Subcutaneous abdominal adipose tissue (tissue), 5 donors: ENCODE data around the gene ZNF584.
"Not testable (repeated sequence)": the region's sequence is repeated elsewhere in the genome, so short reads cannot be mapped to it uniquely, and the experiment has no call there.

ENCODE experiments used
- H3K27ac ChIP-seq: one replicate; pipeline ENCODE4 v1.7.0; 2013; ENCODE audit warnings: low read depth, mild to moderate bottlenecking, inconsistent platforms, low read length, moderate library complexity
- H3K27me3 ChIP-seq, 5 donors: one replicate each; pipeline ENCODE4 v1.7.0; 2013; ENCODE audit warnings: low read length in 5 of 5, inconsistent platforms in 1 of 5; ENCODE audit not compliant: control insufficient read depth in 5 of 5, insufficient read depth in 4 of 5
- H3K36me3 ChIP-seq, 5 donors: one replicate each; pipeline ENCODE4 v1.7.0; 2013; ENCODE audit warnings: low read length in 5 of 5; ENCODE audit not compliant: control insufficient read depth in 5 of 5, insufficient read depth in 5 of 5
- H3K4me1 ChIP-seq, 5 donors: one replicate each; pipeline ENCODE4 v1.7.0; 2013; ENCODE audit warnings: low read length in 5 of 5, mild to moderate bottlenecking in 3 of 5, moderate library complexity in 1 of 5; ENCODE audit not compliant: control insufficient read depth in 5 of 5, insufficient read depth in 5 of 5
- H3K4me3 ChIP-seq, 5 donors: one replicate each; pipeline ENCODE4 v1.7.0; 2013; ENCODE audit warnings: low read length in 5 of 5, low read depth in 1 of 5
- H3K9ac ChIP-seq, 5 donors: one replicate each; pipeline ENCODE4 v1.7.0; 2013; ENCODE audit warnings: low read length in 5 of 5, mild to moderate bottlenecking in 4 of 5, moderate library complexity in 3 of 5
- H3K9me3 ChIP-seq, 5 donors: one replicate each; pipeline ENCODE4 v1.7.0; 2013; ENCODE audit warnings: low read length in 5 of 5; ENCODE audit not compliant: control insufficient read depth in 5 of 5
- donor health status: healthy.
- donor health status: healthy.
- donor health status: healthy.
- donor health status: healthy.
- donor health status: healthy.

ZNF584 gene

DNA sequence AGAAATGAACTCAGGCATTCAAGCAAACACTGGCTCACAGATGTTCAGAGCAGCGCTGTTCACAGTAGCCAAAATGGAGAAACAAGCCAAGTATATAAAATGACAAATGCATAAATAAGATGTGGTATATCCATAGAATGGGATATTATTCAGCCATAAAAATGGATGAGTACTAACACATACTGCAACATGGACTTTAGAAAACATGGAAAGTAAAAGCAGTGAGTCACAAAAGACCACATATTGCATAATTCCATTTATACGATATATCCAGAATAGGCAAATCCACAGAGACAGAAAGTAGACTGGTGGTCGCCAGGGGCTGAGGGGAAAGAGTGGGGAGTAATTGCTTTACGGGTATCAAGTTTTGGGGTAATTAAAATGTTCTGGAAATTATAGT, 34.2 kb upstream of the ZNF584 start:
- Histone ChIP-seq H3K9me3 (no peaks in the 10 kb centered on the region), H3K27ac (no peak overlapping the region), H3K4me3 (no peak overlapping the region), H3K9ac (no peak overlapping the region), H3K36me3 (no peaks in the 10 kb centered on the region), H3K4me1 (peaks cover 0 to 4% (median 0%) of the 10 kb centered on the region in 5 donors), H3K27me3 (no peaks in the 10 kb centered on the region)

DNA sequence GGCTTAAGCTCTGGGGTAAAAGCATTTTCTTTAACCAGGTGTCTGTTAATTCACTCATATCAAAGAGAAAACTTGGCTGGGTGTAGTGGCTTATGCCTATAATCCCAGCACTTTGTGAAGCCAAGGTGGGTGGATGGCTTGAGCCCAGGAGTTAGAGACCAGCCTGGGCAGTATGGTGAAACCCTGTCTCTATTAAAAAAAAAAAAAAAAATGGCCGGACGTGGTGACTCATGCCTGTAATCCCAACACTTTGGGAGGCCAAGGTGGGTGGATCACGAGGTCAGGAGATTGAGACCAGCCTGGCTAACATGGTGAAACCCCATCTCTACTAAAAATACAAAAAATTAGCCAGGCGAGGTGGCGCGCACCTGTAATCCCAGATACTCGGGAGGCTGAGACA, 31.7 kb upstream of the ZNF584 start:
- not testable (repeated sequence) for H3K27me3 ChIP-seq, H3K27ac ChIP-seq, H3K4me3 ChIP-seq, H3K9ac ChIP-seq, H3K9me3 ChIP-seq, H3K36me3 ChIP-seq
- H3K4me1 ChIP-seq: peaks cover 7 to 24% (median 19%) of the 10 kb centered on the region in 5 donors

DNA sequence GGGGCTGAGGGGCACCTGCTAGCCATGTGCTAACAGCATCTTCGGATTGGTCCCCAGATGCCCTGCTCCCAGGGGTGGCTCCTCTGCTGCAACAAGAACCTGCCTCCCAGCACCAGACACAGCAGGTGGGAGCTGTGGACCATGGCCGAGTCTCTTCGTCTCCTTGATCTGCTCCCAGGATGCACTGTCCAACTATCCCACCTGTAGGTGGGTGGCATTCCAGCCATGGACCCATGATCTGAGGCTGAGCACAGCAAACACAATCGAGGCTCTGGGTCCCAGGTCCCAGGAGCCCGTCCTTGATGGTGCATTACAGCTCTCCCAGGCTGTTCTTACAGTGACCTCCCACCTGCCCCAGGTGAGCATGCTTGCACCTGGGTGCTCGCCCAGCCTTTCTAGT, 29.2 kb upstream of the ZNF584 start:
- Histone ChIP-seq H3K4me1 (peaks cover 7 to 26% (median 24%) of the 10 kb centered on the region in 5 donors), H3K36me3 (no peaks in the 10 kb centered on the region), H3K9ac (no peak overlapping the region), H3K9me3 (no peaks in the 10 kb centered on the region), H3K4me3 (no peak overlapping the region), H3K27ac (no peak overlapping the region), H3K27me3 (no peaks in the 10 kb centered on the region)

DNA sequence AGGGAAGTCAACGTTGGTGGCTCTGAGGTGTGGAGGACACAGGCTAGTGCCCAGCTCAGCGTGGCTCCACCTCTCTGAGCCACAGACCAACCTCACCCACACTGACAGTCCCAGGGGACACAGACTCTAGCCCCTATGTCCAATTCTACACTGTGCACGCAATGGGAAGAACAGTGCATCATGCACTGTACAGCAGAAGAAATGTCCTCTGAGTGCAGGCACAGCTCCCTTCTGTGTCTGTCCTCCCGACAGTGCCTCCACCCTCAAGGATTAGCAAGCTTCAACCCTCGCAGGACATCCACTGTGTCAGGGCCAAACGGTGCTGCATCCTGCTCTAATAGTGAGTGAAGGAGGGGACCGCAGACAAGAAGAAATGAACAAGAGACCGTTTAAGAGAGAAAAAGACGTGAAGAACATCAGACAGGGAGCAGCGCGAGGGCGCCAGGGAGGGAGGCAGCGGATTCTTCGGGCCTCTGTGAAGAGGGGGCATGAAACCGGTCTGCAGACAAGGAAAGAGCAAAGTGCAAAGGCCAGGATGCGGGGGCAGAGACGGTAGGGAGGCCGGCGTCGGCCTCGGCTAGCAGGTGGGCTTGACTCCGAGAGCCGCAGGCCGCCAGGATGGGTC, 28.3 kb upstream of the ZNF584 start:
- H3K9me3 ChIP-seq: no peaks in the 10 kb centered on the region
- peak overlapping the region; percentile 3 to 89 (median 78) for H3K9ac ChIP-seq
- peak overlapping the region; percentile 85 for H3K27ac ChIP-seq
- no peaks in the 10 kb centered on the region for H3K36me3 ChIP-seq
- H3K27me3 ChIP-seq: no peaks in the 10 kb centered on the region
- peaks cover 7 to 26% (median 24%) of the 10 kb centered on the region in 5 donors for H3K4me1 ChIP-seq
- H3K4me3 ChIP-seq: peak overlapping the region; percentile 76 to 89 (median 83)

DNA sequence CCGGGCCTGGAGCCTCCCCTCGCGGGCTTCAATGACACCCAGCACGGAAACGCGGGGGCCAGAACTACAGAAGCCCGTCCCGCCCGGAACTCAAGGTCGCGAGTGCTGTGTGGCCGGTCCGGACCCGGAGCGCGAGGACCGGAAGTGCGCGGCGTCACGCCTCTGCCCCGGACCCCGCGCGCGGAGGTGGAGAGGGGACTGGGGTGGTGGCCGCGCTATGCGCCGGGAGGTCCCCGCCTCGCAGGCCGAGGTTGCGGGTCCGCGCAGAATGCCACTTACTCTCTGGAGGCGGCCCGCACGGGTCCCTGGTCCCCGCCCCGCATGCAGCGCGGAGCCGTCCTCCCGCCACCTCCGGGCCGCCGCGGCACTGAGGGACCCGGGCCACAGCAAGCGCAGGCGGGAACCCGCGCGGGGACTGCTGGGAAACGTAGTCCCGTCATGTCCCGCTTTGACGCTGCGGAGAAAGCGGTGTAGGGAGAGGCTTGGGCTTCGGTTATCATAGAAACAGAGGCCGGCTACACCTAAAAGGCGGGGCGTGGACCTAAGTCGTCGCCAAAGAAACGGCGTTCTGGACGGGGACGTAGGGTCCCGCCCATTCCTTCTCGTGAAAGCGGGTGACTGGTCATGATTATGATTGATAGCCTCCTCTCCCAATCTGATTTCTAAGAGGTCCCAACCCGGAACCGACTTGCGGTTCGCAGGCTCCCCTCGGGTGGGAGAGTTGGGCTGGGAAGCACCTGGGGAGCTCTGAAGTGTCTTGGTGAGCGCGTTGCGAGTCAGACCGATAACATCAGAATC, 27.6 kb upstream of the ZNF584 start, which contains the start of gene ZNF837:
Gene ZNF837, minus strand, starts transcription at position 369 of the 798 bp plus-strand sequence. CDS start 11,698 bp downstream, outside the sequence.
- H3K27ac ChIP-seq: peak within 1 kb of the TSS; percentile 85
- H3K9ac ChIP-seq: peak within 1 kb of the TSS; percentile 3 to 89 (median 78)
- H3K9me3 ChIP-seq: no peaks in the 10 kb centered on the region

DNA sequence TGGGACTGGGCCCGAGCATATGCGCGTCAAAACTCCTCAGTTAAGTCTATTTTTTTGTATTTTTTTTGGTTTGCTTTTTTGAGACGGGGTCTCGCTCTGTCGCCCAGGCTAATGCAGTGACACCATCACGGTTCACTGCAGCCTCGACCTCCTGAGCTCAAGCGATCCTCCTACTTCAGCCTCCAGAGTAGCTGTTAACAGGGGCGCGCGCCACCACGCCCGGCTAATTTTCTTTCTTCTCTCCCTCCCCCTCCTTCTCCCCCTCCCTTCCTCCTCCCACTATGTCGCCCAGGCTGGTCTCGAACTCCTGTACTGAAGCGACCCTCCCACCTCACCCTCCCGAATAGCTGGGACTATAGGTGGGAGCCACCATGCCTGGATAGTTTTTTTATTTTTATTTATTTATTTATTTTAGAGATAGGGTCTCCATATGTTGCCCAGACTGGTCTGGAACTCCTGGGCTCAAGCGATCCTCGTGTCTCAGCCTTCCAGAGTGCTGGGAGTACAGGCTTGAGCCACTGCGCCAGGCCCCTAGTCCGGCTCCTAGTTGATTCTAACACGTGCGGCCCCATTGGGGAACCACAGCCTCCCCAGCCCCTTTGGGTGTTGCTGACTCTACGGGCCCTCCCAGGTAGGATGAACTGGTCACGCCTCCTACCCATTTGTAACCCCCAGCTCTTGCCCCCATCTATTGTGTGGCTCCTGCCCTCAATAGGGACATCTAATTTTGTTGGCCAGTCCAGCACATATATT, 26.8 kb upstream of the ZNF584 start:
- peaks cover 11 to 40% (median 38%) of the 10 kb centered on the region in 5 donors for H3K4me1 ChIP-seq
- H3K36me3 ChIP-seq: no peaks in the 10 kb centered on the region
- peak overlapping the region; percentile 85 for H3K27ac ChIP-seq
- no peaks in the 10 kb centered on the region for H3K27me3 ChIP-seq
- H3K9ac ChIP-seq: peak overlapping the region in 4 of 5 donors; percentile 46 to 89 (median 71)
- H3K4me3 ChIP-seq: peak overlapping the region; percentile 76 to 91 (median 83)
- no peaks in the 10 kb centered on the region for H3K9me3 ChIP-seq

More for the DNA sequence above, 27.6 kb upstream of the ZNF584 start, which contains the start of gene ZNF837:
- H3K27me3 ChIP-seq: no peaks in the 10 kb centered on the region
- H3K36me3 ChIP-seq: no peaks in the 10 kb centered on the region
- H3K4me3 ChIP-seq: peak within 1 kb of the TSS; percentile 76 to 91 (median 83)
- H3K4me1 ChIP-seq: peaks cover 9 to 32% (median 30%) of the 10 kb centered on the region in 5 donors

DNA sequence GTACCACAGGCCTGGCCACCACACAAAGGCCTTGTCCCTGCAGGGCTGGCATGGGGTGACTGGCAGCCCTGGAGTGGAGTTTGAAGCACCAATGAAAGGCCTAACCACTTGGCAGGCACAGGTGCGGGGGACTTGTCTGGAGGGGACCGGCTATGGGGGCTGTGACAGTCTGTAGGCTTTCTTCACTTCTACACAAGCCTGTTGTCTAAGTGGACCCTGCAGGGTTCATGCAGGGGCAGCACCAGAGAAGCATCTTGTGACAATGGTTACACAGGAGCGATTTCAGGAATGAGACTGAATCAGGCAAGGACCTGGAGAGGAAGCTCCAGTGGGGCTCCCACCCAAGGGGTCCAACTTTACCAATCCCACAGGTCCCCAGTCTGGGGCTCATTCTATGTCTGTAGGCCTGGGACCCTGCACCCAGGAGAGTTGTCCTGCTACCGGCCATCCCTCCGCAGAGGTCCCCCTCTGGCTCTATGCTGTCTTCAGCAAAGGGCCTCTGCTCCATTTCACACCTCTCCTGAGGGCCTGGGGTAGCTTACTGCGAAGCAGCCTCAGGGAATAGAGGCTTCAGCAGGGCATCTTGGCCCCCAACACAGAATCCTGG, 25.3 kb upstream of the ZNF584 start:
- H3K27ac ChIP-seq: no peak overlapping the region
- peaks cover 0 to 2% (median under 1%) of the 10 kb centered on the region in 5 donors for H3K36me3 ChIP-seq
- H3K4me3 ChIP-seq: no peak overlapping the region
- H3K9me3 ChIP-seq: no peaks in the 10 kb centered on the region
- no peak overlapping the region for H3K9ac ChIP-seq
- H3K27me3 ChIP-seq: no peaks in the 10 kb centered on the region
- peaks cover 16 to 52% (median 46%) of the 10 kb centered on the region in 5 donors for H3K4me1 ChIP-seq

DNA sequence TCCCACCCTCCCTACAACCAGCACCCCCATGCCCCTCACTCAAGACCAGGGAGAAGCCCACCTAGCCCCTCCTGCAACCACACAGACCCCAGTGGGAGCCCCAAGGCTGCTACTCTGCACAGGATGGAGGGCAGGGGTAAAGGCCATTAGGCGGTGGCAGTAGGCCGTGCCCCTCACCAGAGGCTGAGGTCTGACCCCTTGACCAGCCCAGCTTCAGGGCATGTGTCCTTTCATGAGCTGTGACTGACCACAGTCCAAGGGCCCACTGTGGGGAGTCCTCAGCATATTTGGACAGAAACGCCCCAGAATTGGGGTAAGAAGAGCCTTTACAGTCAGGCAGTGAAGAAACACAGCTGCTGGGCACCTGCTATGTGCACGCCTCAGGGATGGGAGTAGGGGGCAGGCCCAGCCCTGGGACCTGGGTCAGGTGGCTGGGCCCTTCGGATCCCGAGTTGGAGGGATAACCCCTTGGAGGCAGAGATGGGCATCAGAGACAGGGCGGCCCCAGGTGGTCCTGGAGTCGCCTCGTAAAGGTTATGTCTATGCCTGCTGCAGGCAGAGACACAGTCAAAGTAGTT, 23.0 kb upstream of the ZNF584 start:
- Histone ChIP-seq H3K27me3 (no peaks in the 10 kb centered on the region), H3K4me3 (peak overlapping the region; percentile 69 to 87 (median 77)), H3K27ac (peak overlapping the region; percentile 92), H3K4me1 (peaks cover 9 to 45% (median 38%) of the 10 kb centered on the region in 5 donors), H3K36me3 (peaks cover 3 to 15% (median 8%) of the 10 kb centered on the region in 5 donors), H3K9ac (peak overlapping the region in 4 of 5 donors; percentile 72 to 90 (median 82)), H3K9me3 (no peaks in the 10 kb centered on the region)

DNA sequence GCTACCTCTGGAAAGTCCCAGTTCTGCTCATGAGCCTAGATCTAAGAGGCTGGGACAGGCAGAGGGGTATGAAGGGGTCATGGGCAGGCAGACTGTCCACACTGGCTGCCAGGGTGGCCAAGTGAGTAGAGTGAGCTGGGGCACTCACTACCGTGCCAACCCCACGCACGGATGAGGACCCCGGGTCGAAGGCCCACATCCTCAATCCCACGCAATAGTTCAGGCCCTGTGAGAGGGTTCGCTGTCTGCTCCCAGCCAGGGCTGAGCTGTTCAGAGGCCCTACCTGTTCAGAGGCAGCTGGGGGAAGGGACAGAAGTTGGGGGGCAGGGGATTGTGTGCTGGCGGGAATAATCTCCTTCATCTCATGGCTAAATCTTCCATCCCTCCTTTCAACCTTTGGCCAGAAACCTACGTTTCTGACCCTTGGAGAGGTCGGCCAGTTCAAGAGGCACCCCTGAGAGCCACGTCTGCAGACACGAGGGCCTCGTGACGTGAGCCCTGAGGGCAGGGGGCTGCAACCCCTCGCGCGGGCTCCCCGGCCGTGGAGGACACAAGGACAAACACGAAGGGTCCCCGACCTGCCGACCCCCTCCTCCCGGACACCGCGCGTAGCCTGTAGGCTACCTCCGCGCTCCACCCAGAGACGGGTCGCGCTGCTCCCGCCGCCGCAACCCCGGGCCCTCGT, 22.4 kb upstream of the ZNF584 start:
- H3K4me1 ChIP-seq: peaks cover 9 to 46% (median 36%) of the 10 kb centered on the region in 5 donors
- no peaks in the 10 kb centered on the region for H3K27me3 ChIP-seq
- peaks cover 6 to 20% (median 14%) of the 10 kb centered on the region in 5 donors for H3K36me3 ChIP-seq
- peak overlapping the region; percentile 63 to 90 (median 78) for H3K9ac ChIP-seq
- H3K9me3 ChIP-seq: no peaks in the 10 kb centered on the region
- H3K4me3 ChIP-seq: peak overlapping the region; percentile 69 to 87 (median 77)
- H3K27ac ChIP-seq: peak overlapping the region; percentile 92
